MM.1S (cell line): Measurements from ENCODE around the gene GOLGA7B.

Experiments
- DNase-seq: peaks from one replicate; pipeline ENCODE4 v3.0.0-alpha.2; 2015
- H2AFZ ChIP-seq: fragments of 300-600 bp; sonication (generic); 2 replicates; pipeline ENCODE4 v1.6.0; 2016; ENCODE audit warnings: antibody characterized with exemption, low read length
- H3F3A ChIP-seq: fragments of 300-600 bp; sonication (generic); 2 replicates; pipeline ENCODE4 v1.6.1; 2016; ENCODE audit warnings: mild to moderate bottlenecking, antibody characterized with exemption, low read length, moderate library complexity, mixed read lengths; ENCODE audit not compliant: insufficient read depth
- H3K27ac ChIP-seq: fragments of 300-600 bp; sonication (generic); 2 replicates; pipeline ENCODE4 v1.5.1; 2016; ENCODE audit warnings: mild to moderate bottlenecking, low read length
- H3K27me3 ChIP-seq: fragments of 300-600 bp; sonication (generic); replicated peaks from 2 replicates; pipeline ENCODE4 v1.6.0; 2016; ENCODE audit warnings: low read length; ENCODE audit not compliant: insufficient read depth
- H3K36me3 ChIP-seq: fragments of 300-600 bp; sonication (generic); replicated peaks from 2 replicates; pipeline ENCODE4 v1.6.1; 2016; ENCODE audit warnings: mild to moderate bottlenecking, low read length, mixed read lengths; ENCODE audit not compliant: insufficient read depth
- H3K4me1 ChIP-seq: fragments of 300-600 bp; sonication (generic); 2 replicates; pipeline ENCODE4 v1.6.1; 2016; ENCODE audit warnings: low read length, mixed read lengths
- H3K4me2 ChIP-seq: fragments of 300-600 bp; sonication (generic); 2 replicates; pipeline ENCODE4 v1.6.0; 2016; ENCODE audit warnings: low read depth, low read length
- H3K4me3 ChIP-seq: fragments of 300-600 bp; sonication (generic); 2 replicates; pipeline ENCODE4 v1.5.1; 2016; ENCODE audit warnings: low read length, mixed read lengths
- H3K79me2 ChIP-seq: fragments of 300-600 bp; sonication (generic); 2 replicates; pipeline ENCODE4 v1.6.1; 2016; ENCODE audit warnings: mixed run types, low read length, mixed read lengths
- H3K9ac ChIP-seq: fragments of 300-600 bp; sonication (generic); 2 replicates; pipeline ENCODE4 v1.6.1; 2016; ENCODE audit warnings: low read length, mixed read lengths
- H3K9me2 ChIP-seq: fragments of 300-600 bp; sonication (generic); replicated peaks from 2 replicates; pipeline ENCODE4 v1.6.1; 2016; ENCODE audit warnings: mild to moderate bottlenecking, low read length, mixed read lengths; ENCODE audit not compliant: insufficient read depth
- H3K9me3 ChIP-seq: fragments of 300-600 bp; sonication (generic); replicated peaks from 2 replicates; pipeline ENCODE4 v1.6.1; 2016; ENCODE audit warnings: mild to moderate bottlenecking, low read length, mixed read lengths; ENCODE audit not compliant: insufficient read depth
- H4K20me1 ChIP-seq: fragments of 300-600 bp; sonication (generic); 2 replicates; pipeline ENCODE4 v1.6.1; 2016; ENCODE audit warnings: mild to moderate bottlenecking, low read length, moderate library complexity, mixed read lengths; ENCODE audit not compliant: insufficient read depth
- EZH2 ChIP-seq: fragments of 300-600 bp; sonication (generic); optimal IDR thresholded peaks from 2 replicates; pipeline ENCODE3; 2017; ENCODE audit warnings: low read depth, mild to moderate bottlenecking, antibody characterized with exemption, low read length, mixed read lengths
- EZH2phosphoT487 ChIP-seq: fragments of 300-600 bp; sonication (generic); IDR thresholded peaks from 2 replicates; pipeline ENCODE4 v1.6.1; 2018; ENCODE audit warnings: antibody characterized with exemption, low read length
- TF ChIP-seq, protein P1 (sequence below): fragments of 300-600 bp; sonication (generic); IDR thresholded peaks from 2 replicates; pipeline ENCODE4 v1.5.1; 2016; ENCODE audit warnings: antibody characterized with exemption, low read length, mixed read lengths

The GOLGA7B gene

DNA sequence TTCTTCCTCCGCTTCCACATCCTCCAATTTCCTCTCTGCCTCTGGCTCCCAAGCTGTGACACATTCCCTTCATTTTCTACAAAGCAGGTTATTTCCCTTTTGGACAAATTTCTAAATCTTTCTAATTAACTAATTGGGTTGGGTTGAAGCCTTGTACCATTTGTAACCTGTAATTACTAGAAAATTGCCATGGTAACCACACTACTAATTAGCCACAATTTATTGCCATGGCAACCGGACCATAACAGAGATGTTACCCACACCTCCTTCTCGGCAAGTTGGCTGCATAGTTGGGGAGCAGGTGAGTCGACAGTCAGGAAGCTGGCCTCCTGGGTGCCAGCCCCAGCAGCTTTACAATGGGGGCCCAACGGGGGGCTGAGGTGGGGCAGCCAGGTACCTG, 61.6 kb downstream of the GOLGA7B start:
- Histone ChIP-seq H3K4me1 (no peaks in the 10 kb centered on the region), H3F3A (no peaks in the 10 kb centered on the region), H3K27ac (no peak overlapping the region), H4K20me1 (no peaks in the 10 kb centered on the region), H3K9ac (no peak overlapping the region), H3K36me3 (no peaks in the 10 kb centered on the region), H3K9me2 (no peaks in the 10 kb centered on the region), H3K9me3 (no peaks in the 10 kb centered on the region), H3K27me3 (peaks cover 83% of the 10 kb centered on the region), H3K4me2 (no peak overlapping the region), H2AFZ (no peak overlapping the region), H3K79me2 (no peaks in the 10 kb centered on the region), H3K4me3 (no peak overlapping the region)
- DNase-seq: no peak
- no peak for TF ChIP-seq EZH2phosphoT487
- TF ChIP-seq EZH2: no peak
- TF ChIP-seq, protein P1, sequence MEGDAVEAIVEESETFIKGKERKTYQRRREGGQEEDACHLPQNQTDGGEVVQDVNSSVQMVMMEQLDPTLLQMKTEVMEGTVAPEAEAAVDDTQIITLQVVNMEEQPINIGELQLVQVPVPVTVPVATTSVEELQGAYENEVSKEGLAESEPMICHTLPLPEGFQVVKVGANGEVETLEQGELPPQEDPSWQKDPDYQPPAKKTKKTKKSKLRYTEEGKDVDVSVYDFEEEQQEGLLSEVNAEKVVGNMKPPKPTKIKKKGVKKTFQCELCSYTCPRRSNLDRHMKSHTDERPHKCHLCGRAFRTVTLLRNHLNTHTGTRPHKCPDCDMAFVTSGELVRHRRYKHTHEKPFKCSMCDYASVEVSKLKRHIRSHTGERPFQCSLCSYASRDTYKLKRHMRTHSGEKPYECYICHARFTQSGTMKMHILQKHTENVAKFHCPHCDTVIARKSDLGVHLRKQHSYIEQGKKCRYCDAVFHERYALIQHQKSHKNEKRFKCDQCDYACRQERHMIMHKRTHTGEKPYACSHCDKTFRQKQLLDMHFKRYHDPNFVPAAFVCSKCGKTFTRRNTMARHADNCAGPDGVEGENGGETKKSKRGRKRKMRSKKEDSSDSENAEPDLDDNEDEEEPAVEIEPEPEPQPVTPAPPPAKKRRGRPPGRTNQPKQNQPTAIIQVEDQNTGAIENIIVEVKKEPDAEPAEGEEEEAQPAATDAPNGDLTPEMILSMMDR: no peak

DNA sequence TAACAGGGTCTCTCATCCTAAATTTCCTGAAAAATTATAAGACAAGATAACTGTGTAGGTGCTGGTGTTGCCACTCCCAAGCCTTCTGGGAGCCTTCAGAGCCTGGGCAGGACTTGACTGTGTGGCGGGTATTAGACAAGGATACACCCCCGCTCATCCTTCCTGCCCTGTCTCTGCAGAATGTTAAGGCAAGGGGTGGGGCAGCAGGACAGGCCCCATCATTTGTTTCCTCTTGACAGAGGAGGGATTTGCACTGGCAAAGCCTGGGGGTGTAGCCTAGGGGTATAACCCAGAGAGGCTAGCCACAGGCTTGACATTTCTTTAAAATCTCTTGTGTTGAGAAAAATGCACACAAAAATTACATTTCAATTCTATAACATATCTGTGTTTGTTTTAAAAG, 63.5 kb downstream of the GOLGA7B start:
- no peaks in the 10 kb centered on the region for H4K20me1 ChIP-seq
- H3K27me3 ChIP-seq: peaks cover 76% of the 10 kb centered on the region
- H3K36me3 ChIP-seq: no peaks in the 10 kb centered on the region
- H3K4me2 ChIP-seq: no peak overlapping the region
- TF ChIP-seq, protein P1: no peak
- TF ChIP-seq EZH2phosphoT487 (no peak), EZH2 (no peak)
- no peak for DNase-seq
- H3K79me2 ChIP-seq: no peaks in the 10 kb centered on the region
- H3K27ac ChIP-seq: no peak overlapping the region
- no peaks in the 10 kb centered on the region for H3K4me1 ChIP-seq
- no peak overlapping the region for H2AFZ ChIP-seq
- no peaks in the 10 kb centered on the region for H3F3A ChIP-seq
- H3K9ac ChIP-seq: no peak overlapping the region
- H3K9me3 ChIP-seq: no peaks in the 10 kb centered on the region
- H3K9me2 ChIP-seq: no peaks in the 10 kb centered on the region
- H3K4me3 ChIP-seq: no peak overlapping the region

DNA sequence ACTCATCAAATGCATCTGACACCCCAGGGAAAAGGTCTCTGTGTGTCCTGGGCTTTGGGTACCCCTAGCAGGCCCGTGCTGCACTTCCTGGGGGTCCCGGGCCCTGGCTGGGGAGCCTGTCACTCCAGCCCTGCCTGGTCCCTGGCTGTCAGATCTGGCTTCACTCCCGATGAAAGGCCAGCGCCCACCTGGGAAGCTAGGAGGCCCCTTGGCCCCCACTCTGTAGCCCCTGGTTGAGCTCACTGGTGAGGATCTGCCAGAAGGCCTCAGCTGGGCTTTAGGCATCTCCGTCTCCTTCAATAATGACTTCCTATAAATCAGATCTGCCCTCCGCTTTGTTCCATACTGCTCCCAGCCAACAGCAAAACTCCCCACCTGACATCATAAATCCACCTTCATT, 64.0 kb downstream of the GOLGA7B start:
- Histone ChIP-seq H3K27me3 (peaks cover 73% of the 10 kb centered on the region), H3F3A (no peaks in the 10 kb centered on the region)
- TF ChIP-seq, protein P1: no peak
- TF ChIP-seq EZH2: no peak
- TF ChIP-seq EZH2phosphoT487: no peak

More for the DNA sequence above, 64.0 kb downstream of the GOLGA7B start:
- Histone ChIP-seq H3K9ac (no peak overlapping the region), H3K27ac (no peak overlapping the region), H4K20me1 (no peaks in the 10 kb centered on the region), H3K4me2 (no peak overlapping the region), H3K9me3 (no peaks in the 10 kb centered on the region), H3K36me3 (no peaks in the 10 kb centered on the region), H3K79me2 (no peaks in the 10 kb centered on the region), H3K9me2 (no peaks in the 10 kb centered on the region), H2AFZ (no peak overlapping the region), H3K4me1 (no peaks in the 10 kb centered on the region), H3K4me3 (no peak overlapping the region)
- no peak for DNase-seq
